WTC11 (cell line): ENCODE results near the gene KRT1.

Experiments used
- CBFB ChIP-seq: sonication (generic); formaldehyde crosslinking; IDR thresholded peaks from 2 replicates; pipeline ENCODE4 v1.8.1; 2022; ENCODE audit warnings: mild to moderate bottlenecking, low read depth, missing genetic modification reagents
- CREM ChIP-seq: sonication (generic); formaldehyde crosslinking; IDR thresholded peaks from 2 replicates; pipeline ENCODE4 v1.8.1; 2022; ENCODE audit warnings: mild to moderate bottlenecking, missing genetic modification reagents, moderate library complexity
- CTCF ChIP-seq: fragments of 200-600 bp; IDR thresholded peaks from 2 replicates; pipeline ENCODE4 v1.8.0; 2022; ENCODE audit warnings: antibody characterized with exemption
- FOXP1 ChIP-seq: sonication (generic); formaldehyde crosslinking; IDR thresholded peaks from 2 replicates; pipeline ENCODE4 v1.8.0; 2022; ENCODE audit warnings: missing genetic modification reagents, mild to moderate bottlenecking, moderate library complexity, borderline replicate concordance
- GABPB1 ChIP-seq: sonication (generic); formaldehyde crosslinking; IDR thresholded peaks from 2 replicates; pipeline ENCODE4 v1.8.1; 2023; ENCODE audit warnings: mild to moderate bottlenecking, missing genetic modification reagents
- MAX ChIP-seq: sonication (generic); formaldehyde crosslinking; IDR thresholded peaks from 2 replicates; pipeline ENCODE4 v1.8.0; 2022; ENCODE audit warnings: mild to moderate bottlenecking, missing genetic modification reagents
- MXD4 ChIP-seq: fragments of 250-450 bp; sonication (Bioruptor Pico); IDR thresholded peaks from 2 replicates; pipeline ENCODE4 v1.8.0; 2021; ENCODE audit warnings: mild to moderate bottlenecking, moderate library complexity, borderline replicate concordance
- NFE2L1 ChIP-seq: sonication (generic); formaldehyde crosslinking; IDR thresholded peaks from 2 replicates; pipeline ENCODE4 v1.8.1; 2023; ENCODE audit warnings: missing genetic modification reagents
- NFYB ChIP-seq: sonication (generic); formaldehyde crosslinking; conservative IDR thresholded peaks from 2 replicates; pipeline ENCODE4 v1.8.0; 2022; ENCODE audit warnings: low read depth, missing genetic modification reagents
- NR3C1 ChIP-seq: sonication (generic); formaldehyde crosslinking; conservative IDR thresholded peaks from 2 replicates; pipeline ENCODE4 v1.8.1; 2023; ENCODE audit warnings: low read depth, mild to moderate bottlenecking, missing genetic modification reagents
- SP1 ChIP-seq: sonication (generic); formaldehyde crosslinking; conservative IDR thresholded peaks from 2 replicates; pipeline ENCODE4 v1.8.1; 2022; ENCODE audit warnings: missing genetic modification reagents
- USF1 ChIP-seq: sonication (generic); formaldehyde crosslinking; IDR thresholded peaks from 2 replicates; pipeline ENCODE4 v1.8.0; 2022; ENCODE audit warnings: mild to moderate bottlenecking, missing genetic modification reagents
- ZNF423 ChIP-seq: fragments of 250-450 bp; sonication (Bioruptor Pico); IDR thresholded peaks from 2 replicates; pipeline ENCODE4 v2.1.2; 2022; ENCODE audit warnings: mild to moderate bottlenecking, moderate library complexity

- TF ChIP-seq MAX (CRISPR knock-in tag), result no peak
- TF ChIP-seq CREM, result no peak
- TF ChIP-seq GABPB1 (CRISPR knock-in tag), result no peak
- no peak for TF ChIP-seq CBFB
- no peak for TF ChIP-seq FOXP1 (CRISPR knock-in tag)
- no peak for TF ChIP-seq NFE2L1 (CRISPR knock-in tag)
- no peak for TF ChIP-seq SP1 (CRISPR knock-in tag)
- TF ChIP-seq NR3C1 (CRISPR knock-in tag), result no peak
- no peak for TF ChIP-seq NFYB (CRISPR knock-in tag)
- no peak for TF ChIP-seq MXD4 (CRISPR knock-in tag)
- TF ChIP-seq CTCF, result no peak
- no peak for TF ChIP-seq ZNF423
- no peak for TF ChIP-seq USF1 (CRISPR knock-in tag)
Measured at GRCh38 chr12:52722680-52723079, 42.5 kb upstream of the KRT1 start.
